ENCODE data around the gene SLC4A5. TPM values are rescaled to one million over a fixed set of nuclear protein-coding genes. Genes with fewer than 3 reads are reported as not detected.

SLC4A5 gene
- total RNA-seq, 4 donors from 2014 or later: 4.2 to 22.9 (median 9.5) TPM

- Histone ChIP-seq H3K27ac (no peak overlapping the region), H3K9me3 (no peaks in the 10 kb centered on the region), H3K36me3 (peaks cover 0 to 90% (median 0%) of the 10 kb centered on the region in 3 donors), H3K4me1 (no peaks in the 10 kb centered on the region), H3K4me3 (no peak overlapping the region), H3K27me3 (no peaks in the 10 kb centered on the region)
- TF ChIP-seq CTCF (IDR thresholded peaks at IDR 0.05) (no peak), EP300 (IDR thresholded peaks at IDR 0.05) (no peak), POLR2A (IDR thresholded peaks at IDR 0.05) (no peak)
- 93 to 96% methylated on average over 3 of the region's 3 CpGs for WGBS, 2 donors
- DNase-seq (ENCODE audit: low spot score in 2 of 2): no peak
Measured at GRCh38 chr2:74212702-74213410, 130.4 kb downstream of the SLC4A5 start.

- TF ChIP-seq CTCF (IDR thresholded peaks at IDR 0.05): no peak
- peak in 1 of 2 donors; percentile 73 for TF ChIP-seq EP300 (IDR thresholded peaks at IDR 0.05)
- peak overlapping the region in 3 of 4 donors; percentile 11 to 76 (median 69) for H3K27ac ChIP-seq
- H3K9me3 ChIP-seq: no peaks in the 10 kb centered on the region
- H3K27me3 ChIP-seq: no peaks in the 10 kb centered on the region
- H3K4me3 ChIP-seq: no peak overlapping the region
- WGBS, 2 donors: 54 to 69% methylated on average over 6 of the region's 6 CpGs
- peaks cover 0 to 46% (median 10%) of the 10 kb centered on the region in 4 donors for H3K4me1 ChIP-seq
- peaks cover 0 to 38% (median 0%) of the 10 kb centered on the region in 3 donors for H3K36me3 ChIP-seq
- peak in 1 of 2 donors; percentile 25 for DNase-seq (ENCODE audit: low spot score in 2 of 2)
Measured at GRCh38 chr2:74206180-74206688, 137.0 kb downstream of the SLC4A5 start.

GRCh38 chr2:74205596-74205995, 137.6 kb downstream of the SLC4A5 start:
- Histone ChIP-seq H3K9me3 (no peaks in the 10 kb centered on the region), H3K36me3 (peaks cover 0 to 31% (median 0%) of the 10 kb centered on the region in 3 donors), H3K4me3 (no peak overlapping the region), H3K27me3 (no peaks in the 10 kb centered on the region), H3K27ac (peak overlapping the region in 2 of 4 donors; percentile 17 to 76), H3K4me1 (peaks cover 0 to 53% (median 13%) of the 10 kb centered on the region in 4 donors)
- 77% methylated on average over 6 of the region's 6 CpGs for WGBS, 2 donors
- TF ChIP-seq EP300 (IDR thresholded peaks at IDR 0.05) (no peak), CTCF (IDR thresholded peaks at IDR 0.05) (no peak), POLR2A (IDR thresholded peaks at IDR 0.05) (no peak)
- no peak for DNase-seq (ENCODE audit: low spot score in 2 of 2)

- H3K36me3 ChIP-seq: peaks cover 0 to 29% (median 0%) of the 10 kb centered on the region in 3 donors
- H3K4me3 ChIP-seq: no peak overlapping the region
- no peak for DNase-seq (ENCODE audit: low spot score in 2 of 2)
- H3K9me3 ChIP-seq: no peaks in the 10 kb centered on the region
- no peaks in the 10 kb centered on the region for H3K27me3 ChIP-seq
- WGBS, 2 donors: 84 to 89% methylated on average over 5 of the region's 5 CpGs
- peaks cover 0 to 58% (median 13%) of the 10 kb centered on the region in 4 donors for H3K4me1 ChIP-seq
- no peak for TF ChIP-seq CTCF (IDR thresholded peaks at IDR 0.05)
- TF ChIP-seq EP300 (IDR thresholded peaks at IDR 0.05): no peak
- no peak for TF ChIP-seq POLR2A (IDR thresholded peaks at IDR 0.05)
- peak overlapping the region in 2 of 4 donors; percentile 17 to 40 for H3K27ac ChIP-seq
Measured at GRCh38 chr2:74205113-74205512, 138.1 kb downstream of the SLC4A5 start.

DNA sequence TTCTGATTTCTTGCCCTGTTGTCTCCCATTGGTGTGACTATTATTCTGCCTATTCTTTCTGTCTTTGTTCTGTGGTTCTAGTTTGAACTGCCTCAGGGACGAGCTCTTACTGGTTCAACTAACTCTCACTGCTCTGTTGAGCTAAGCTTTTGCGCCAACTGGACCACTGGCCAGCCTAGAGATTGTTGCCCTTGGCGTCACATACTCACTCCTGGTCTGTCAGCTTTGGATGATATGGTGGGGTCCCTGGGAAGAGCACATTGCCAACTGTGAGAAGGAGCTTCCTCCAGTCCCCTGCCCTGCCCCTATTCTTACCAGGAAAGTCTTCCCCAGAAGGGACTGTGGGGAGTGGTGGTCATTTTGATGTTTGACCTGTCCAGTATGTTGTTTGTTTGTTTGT, 138.8 kb downstream of the SLC4A5 start:
- Histone ChIP-seq H3K27ac (peak overlapping the region in 2 of 4 donors; percentile 17 to 40), H3K4me1 (peaks cover 0 to 64% (median 13%) of the 10 kb centered on the region in 4 donors), H3K36me3 (peaks cover 0 to 22% (median 0%) of the 10 kb centered on the region in 3 donors), H3K4me3 (no peak overlapping the region), H3K27me3 (no peaks in the 10 kb centered on the region), H3K9me3 (no peaks in the 10 kb centered on the region)
- no peak for DNase-seq (ENCODE audit: low spot score in 2 of 2)
- TF ChIP-seq CTCF (IDR thresholded peaks at IDR 0.05) (no peak), POLR2A (IDR thresholded peaks at IDR 0.05) (no peak), EP300 (IDR thresholded peaks at IDR 0.05) (no peak)
- WGBS, 2 donors: 92 to 100% methylated on average over 3 of the region's 3 CpGs
